NCI-H146 treated with DMSO at 0.1 percent for 48 hours (cell line): ENCODE results near the gene SMAD6.

ENCODE experiments used
- DNase-seq: peaks from one replicate; lab custom pipeline; 2025; ENCODE audit not compliant: unreplicated experiment; lab: John Stamatoyannopoulos, UW

SMAD6 gene

DNA sequence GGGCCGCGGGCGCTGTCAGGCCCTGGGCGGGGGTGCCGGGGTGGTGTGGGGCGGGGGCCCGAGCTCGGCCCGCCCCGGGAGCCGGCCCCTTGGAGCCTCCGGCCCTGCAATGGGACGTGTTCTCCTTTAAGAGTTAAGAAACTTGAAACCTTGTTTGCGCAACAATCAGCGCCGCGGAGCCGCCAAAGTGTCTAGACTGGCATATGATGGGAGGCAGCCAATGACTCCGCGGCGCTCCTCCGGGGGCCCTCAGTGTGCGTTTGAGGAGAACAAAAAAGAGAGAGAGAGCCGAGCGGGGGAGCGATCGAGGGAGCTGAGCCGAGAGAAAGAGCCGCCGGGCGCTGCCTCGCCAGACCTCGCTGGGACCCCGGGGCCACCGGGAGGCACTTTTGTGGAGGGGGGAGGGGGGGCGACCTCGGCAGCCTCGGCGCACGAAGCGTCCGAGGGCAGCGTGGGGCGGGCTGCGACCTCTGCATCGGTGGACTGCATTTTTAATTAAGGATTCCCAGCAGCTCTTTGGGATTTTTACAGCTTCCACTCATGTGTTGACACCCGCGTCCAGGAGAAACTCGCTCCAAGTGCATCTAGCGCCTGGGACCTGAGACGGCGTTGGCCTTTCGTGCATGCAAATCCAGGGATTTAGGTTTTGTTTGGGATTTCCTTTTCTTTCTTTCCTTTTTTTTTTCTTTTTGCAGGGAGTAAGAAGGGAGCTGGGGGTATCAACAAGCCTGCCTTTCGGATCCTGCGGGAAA is at the start of gene SMAD6:
TSS of gene SMAD6 (plus strand) at position 202 of the 752 bp plus-strand sequence. CDS start 1,023 bp downstream, outside the sequence.
- peak; percentile 16 for DNase-seq

DNA sequence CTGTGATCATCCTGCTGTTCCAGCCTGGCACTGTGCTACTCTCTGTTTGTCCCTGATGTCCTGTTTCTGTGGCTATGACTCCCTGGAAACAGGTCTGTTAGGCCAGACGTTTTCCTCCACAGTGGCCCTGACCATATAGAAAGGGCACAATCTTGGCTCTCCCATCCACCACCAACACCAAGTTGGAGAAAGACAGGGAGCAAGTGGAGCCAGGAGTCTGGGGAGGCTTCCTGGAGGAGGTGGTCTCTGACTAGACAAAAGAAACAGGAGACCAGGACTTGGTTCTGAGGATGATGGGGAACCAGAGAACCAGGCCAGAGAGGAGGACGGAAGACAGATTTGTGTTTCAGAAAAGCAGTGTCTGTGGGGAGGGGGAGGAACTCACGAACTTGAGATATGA is 49.2 kb upstream of the SMAD6 start:
- DNase-seq = no peak

DNA sequence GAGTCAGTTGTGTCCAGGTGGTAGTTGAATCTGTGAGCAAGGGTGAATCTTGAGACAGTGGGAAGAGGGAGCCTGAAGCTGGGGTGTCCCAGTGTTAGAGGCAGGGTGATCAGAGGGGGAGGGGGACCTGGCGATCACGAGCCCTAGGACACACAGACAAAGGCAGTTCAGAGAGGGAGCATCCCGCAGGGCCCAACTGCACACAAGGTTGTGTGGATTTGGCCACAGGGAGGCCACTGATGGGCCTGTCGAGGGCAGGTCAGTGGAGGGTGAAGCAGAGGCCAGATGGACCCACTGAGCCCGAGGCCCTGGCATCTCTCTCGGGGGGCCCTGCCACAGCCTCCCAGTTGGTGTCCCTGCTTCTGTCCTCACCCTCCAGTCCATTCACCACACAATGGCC is 48.6 kb upstream of the SMAD6 start:
- no peak for DNase-seq

DNA sequence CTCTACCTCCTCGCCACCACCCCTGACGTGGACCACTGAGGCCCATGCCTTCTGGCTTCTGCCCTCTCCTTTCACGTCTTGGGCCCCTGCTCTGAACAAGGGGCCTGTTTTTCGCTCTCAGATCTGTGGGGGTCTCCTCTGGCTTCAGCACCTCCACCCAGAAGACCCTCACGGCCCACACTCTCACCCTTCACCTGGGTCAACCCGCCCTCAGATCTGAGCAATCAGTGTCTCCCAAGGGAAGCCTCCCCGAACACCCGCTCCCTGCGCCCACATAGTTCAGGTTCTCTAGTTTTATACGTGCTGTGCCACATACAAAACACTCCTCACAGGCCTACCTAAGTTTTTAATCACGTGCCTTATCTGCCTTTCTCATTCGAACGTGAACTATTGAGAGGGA is 48.2 kb upstream of the SMAD6 start:
- DNase-seq = no peak

DNA sequence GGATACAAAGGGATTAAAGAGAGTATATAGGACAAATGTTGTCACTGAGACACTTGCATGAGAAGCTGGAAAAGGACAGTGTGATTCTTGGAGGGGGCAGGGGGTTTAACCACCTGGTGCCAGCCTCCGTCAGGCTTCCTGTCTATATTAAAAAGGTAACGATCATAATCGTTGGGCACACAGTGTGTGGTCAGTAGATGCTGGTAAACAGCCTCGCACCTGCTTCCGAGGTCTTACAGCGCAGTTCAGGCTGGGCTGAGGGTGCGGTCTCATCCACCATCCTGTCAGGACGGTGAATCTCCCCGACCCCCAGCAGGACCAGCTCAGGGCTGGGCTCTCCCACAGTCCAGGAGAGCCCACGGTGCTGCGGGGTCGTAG is 47.7 kb upstream of the SMAD6 start:
- no peak for DNase-seq

DNA sequence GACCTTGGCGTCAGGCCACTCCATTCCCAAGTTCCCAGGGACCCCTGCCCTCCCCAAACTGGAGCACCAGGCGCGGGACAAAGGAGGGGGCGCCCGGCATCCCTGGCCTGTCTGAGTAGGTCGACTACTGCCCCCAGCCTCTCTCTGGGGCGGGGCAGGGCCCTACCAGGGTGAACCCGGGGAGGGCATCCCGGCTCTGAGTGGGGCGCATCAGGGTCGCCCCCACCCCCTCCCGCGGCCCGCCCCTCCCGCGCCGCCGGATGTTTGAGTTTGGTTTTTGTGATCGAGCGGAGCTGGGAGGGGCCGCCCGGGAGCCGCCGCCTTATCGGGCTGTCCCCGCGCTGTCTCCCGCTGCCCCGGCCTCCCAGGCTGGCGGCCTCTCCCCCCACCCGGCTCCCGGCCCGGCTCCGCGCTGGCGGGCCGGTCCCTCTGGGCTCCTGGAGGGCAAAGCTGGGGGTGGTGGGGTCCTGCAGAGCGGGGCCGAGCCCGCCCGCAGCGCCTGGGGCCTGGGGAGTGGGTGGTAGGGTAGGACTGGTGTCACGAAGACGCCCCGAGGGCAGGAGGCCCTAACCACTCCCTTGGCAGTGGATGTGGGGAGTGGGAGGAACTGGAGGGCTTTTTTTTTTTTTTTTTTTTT is 47.2 kb upstream of the SMAD6 start:
- DNase-seq = no peak

DNA sequence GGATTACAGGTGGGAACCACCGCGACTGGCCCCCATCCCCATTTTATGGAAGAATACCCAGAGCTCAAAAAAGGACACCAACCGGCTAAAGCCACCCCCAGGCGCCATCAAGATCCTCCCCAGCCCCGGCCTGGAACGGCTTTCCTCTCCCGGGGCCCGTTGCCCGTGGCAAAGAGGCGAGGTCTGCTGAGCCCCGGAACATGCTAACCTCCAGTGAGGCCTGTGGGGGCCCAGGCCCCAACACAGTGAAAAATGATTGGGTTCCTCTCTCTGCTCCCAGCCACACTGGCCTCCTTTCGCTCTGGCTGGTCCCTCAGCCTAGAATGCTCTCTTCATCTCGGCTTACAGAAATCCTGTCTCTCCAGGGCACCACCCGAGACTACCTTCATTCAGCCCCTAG is 46.5 kb upstream of the SMAD6 start:
- no peak for DNase-seq

DNA sequence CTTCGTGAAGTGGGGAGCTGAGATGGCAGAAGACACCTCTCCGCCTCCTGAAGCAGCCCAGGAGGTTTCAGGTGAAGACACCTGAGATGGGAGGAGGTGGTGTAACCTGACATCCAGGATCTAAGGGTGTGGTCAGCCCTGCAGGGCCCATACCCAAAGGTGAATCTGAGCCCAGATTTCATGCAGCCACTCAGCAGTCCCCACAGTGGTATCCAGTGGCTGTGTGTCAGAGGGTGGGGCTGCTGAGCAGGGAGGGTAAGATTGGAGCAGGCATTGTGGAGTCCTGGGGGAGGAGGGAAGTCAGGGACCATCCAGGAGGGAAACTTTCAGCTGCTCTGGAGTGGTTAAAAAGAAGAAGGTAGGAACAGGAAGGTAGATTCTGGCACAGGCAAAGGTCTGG is 46.0 kb upstream of the SMAD6 start:
- no peak for DNase-seq

DNA sequence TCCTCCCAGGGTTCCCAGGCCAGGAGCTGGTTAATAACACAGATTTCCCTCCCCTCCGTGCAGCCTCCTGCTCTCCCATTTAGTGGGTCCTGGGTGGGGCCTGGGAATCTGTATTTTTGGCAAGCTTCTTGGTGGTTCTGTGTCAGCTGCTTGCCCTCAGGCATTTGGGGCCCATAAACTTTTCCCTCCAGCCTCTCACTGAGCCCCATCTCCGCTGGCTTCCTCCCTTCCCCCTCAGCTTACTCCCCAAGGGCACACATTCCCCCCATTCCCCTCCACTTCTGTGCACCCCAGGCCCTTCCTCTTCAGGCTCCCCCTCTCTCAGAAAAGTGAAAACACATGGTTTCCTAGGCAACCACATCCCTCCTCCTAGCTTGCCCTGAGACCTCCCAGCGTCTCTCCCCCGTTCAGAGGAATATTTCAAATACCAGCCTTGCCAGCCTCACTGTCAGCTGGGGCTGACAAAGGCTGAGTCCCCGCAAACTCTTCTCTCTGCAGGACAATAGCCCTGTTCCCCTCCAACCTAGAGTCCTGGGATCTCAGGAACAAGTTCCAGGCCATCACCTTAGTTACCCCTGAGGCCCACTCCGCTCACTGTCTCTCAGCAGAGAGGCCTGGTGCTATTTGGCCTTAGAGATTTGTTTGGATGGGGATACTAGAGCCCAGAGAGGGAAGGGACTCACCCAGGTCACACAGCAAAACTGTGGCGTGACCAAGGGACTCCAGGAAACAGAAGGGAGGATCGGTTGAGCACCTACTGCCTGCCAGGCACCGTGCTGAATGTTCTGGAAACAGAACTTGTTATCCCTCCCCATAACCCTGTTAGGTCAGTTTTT is 44.6 kb upstream of the SMAD6 start:
- DNase-seq = no peak

DNA sequence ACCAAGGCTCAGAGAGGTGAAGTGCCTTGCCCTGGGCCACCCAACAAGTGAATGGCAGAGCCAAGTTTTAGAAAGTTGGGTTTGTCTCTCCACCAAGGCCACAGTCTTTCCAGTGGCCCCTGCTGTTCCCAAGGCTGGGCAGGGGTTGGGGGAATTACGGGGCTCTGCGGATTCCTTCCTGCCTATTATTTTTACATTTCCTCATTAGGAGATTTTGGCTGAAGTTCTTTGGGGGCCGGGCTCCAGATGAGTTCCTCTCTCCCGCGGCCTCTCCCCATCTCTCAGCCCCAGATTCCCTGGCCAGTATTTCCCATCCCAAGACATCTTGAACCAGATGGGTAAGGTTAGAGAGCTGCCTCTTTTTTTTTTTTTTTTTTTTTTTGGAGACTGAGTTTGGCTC is 44.0 kb upstream of the SMAD6 start:
- no peak for DNase-seq

DNA sequence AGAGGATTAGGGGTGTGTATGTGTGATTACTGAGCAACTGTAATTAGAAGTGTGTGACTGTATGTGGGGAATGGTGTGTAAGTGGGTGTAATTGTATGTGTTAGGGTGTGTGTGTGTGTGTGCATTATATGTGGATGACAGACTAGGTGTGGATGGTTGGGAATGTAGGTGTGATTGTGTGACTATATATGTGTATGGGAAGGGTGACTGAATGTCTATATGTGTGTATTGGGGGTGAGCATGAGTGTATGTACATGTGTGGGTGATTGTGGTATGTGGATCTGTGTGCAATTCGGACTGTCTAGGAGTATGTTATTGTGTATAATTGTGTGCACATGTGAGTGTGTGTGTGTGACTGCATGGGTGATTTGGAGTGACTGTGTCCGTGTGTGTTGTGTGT is 43.2 kb upstream of the SMAD6 start:
- no peak for DNase-seq

DNA sequence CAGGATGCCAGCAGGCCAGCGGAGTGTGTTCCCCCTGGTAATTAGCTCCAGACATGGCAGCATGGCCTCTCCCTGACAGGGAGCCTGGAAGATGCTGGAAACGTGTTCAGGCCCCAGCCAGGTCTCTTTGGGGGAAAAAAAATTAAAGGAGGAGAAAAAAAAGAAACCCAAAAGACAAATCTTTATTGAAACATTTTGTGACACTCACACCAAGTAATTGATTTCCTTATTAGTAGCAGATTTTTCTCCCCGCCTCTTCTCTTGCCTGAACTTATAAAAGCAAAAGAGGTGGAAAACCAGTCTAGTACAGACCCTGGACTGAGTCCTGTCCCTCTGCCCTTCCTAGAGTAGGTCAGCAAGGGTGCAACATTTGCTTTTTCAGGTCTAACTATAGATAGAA is 42.7 kb upstream of the SMAD6 start:
- DNase-seq = no peak

DNA sequence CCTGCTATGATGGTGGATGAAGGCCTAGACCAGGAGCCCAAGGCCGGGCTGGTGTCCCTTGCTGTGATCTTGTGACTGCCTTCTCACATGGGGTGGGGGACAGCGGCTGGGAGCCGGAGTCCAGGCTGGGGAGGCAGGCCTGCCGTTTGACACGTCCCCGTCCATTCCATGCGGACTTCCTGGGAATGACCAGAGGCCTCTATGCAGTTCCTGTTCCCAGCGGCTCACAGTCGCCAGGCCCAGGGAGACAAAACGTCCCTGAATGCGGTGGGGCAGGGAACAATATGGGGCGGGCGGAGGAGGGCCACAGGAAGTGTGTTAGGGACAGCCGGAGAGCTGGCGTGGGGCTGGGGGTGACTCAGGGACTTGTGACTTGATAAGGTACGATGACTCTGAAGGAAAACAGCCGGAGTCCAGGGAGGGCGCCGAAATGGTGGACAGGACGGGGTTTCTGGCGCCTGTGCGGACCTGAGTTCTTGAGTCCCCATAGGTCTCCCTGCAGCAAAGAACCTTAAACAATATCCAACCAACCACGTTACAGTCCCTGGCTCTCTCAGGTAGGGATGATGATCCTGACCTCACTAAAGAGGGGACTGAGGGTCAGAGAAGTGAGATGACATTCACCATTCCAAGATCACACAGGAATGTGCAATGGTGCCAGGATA is 40.5 kb upstream of the SMAD6 start:
- no peak for DNase-seq

DNA sequence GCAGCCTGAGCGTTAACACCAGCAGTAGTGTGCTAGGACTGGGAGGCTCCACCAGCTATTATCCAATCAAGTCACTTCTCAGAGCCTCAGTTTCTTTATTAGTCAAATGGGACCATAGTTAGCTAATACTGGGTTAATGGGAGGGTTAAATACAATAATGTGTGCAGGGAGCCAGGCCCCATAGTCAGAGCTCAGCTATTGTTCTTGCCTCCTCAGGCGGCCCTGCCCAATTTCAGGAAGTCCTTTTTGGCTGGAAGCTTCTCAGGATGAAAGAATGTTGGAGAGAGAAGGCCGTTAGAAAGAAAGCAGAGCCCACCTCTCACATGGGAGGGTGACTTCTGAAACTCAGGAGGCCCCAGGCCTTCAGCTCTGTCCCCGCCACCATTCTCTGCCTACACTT is 39.5 kb upstream of the SMAD6 start:
- DNase-seq = no peak

DNA sequence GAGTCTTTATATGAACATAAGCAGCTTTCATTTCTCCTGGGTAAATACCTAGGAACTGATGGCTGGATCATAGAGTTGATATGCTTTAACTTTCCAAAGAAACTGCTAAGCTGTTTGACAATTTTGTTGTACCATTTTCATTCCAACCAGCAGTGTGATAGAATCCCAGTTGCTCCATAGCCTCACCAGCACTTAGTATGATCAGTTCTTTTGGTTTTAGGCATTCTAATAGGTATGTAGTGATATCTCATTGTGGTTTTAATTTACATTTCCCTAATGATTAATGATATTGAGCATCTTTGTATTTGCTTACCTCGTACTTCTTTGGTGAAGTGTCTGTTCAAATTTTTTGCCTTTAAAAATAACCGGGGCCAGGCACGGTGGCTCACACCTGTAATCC is 38.4 kb upstream of the SMAD6 start:
- DNase-seq = no peak

DNA sequence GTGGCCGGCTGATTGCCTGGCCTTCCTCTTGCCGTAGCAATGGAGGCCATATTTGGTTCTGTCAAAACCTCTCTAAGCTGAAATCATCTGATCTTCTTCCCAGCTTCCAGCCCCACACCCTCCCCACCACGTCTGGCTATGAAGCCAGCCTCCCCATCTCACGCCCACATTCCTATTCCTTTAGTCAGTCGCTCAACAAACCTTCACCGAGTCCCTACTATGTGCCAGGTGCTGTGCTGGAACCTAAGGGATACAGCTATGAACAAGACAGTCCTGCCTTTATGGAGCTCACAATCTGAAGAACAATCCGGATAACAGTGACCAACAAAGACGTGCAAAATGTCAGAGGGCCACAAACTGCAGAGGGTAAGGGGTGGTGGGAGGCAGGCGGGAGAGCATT is 31.9 kb upstream of the SMAD6 start:
- no peak for DNase-seq

DNA sequence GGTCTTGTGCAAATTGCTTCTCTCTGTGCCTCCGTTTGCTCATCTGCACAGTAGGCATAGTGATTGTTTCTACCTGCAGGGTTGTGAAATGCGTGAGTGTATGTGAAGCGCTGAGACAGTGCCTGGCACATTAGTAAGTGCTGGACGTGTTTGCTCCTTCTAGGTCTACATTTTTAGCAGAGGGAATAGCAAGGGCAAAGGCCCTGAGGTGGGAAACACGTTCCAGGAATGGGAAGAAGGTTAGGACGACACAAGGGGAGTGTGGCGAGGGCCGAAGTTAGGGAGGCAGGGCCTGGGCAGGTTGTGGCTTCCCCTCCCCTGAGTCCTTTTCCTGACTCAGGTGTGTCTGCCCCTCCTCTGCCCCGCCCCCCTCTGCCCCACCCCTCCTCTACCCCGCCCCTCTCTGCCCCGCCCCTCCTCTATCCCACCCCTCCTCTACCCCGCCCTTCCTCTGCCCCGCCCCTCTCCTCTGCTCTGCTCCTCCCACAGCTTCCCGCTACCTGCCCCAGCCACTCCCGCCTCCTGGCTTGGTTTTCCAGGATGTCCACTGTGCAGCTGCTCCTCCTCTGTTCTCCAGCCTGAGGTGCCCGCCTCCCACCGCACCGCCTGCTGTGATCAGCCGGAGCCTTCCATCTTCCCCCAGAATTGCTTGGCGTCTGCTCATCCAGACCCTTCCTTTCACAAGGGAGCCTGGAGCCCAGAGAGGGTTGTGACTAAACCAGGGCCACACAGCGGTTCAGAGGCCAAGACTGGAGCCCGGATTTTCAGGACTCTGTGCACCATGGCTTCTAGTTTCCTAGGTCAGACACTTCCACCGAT is 31.1 kb upstream of the SMAD6 start:
- DNase-seq = peak; percentile 12

DNA sequence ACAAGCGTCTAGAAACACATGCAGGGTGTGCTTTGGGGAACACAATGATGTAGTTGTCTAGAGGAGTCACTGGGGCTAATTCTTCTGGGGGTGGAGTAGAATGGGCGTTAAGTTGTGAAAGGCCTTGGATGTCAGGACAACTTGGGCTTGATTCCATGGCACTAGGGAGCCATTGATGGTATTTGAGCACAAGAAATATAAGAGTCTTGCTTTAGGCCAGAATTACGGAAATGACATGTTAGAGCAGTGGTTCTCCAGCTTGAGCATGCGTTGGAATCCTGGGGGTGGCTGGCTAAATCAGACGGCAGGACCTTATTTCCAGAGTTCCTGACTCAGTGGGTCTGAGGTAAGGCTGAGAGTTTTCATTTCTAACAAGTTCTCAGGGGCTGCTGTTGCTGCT is 29.2 kb upstream of the SMAD6 start:
- DNase-seq = no peak

DNA sequence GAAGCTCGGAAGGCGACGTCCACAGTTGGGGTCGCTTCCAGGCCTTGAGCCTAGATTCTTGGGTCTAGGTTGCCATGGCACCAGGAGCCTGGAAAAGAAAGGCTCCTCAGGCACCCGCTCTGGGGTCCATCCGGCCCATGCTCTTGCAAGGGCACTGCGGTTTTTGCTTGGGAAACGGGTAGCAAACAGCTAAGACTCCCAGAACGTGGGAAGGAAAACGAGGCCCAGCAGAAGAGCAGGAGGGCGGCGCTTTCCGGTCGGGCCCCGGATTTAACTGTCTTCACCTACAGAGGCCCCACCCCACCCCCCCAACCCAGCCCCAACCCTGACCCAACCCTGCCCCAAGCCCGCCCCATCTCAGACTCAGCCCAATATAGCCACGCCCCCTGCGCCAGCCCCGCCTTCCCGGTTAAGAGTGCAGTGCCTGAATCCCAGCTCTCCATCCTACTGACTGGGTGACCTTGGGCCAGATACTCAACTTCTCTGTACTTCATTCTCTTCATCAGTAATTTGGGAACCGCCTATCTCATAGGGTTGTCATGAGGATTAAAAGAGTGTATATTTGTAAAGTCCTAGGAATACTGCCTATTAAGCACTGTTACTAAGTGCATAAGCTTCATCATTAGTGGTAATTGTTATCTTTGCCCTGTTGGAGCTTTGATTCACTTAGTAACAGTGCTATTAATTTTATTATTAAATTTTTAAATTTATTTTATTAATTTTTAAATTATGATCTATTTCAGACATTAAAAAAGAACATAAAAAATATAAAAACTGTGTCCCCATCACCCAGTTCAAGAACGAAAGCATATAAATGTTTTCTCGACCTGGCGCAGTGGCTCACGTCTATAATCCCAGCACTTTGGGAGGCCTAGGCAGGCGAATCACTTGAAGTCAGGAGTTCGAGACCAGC is 28.4 kb upstream of the SMAD6 start:
- DNase-seq = no peak

DNA sequence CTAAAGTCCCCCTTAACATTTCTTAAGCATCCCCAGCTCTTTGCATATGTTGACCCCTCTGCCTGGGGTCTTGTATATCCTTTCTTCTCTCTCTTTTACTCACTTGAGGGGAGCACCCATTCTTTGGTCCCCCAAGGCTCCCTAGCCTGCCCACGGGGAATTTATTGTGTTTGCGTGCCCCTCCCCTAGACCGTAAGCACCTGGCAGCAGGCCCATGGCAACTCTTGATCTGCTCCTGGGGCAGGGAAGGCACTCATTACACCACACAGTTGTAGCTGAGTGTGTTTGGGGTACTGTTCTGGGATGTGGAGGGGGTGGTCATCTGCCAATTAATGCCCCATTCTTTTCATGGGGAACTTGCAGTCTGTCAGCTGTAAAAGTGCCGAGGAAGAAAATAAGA is 27.3 kb upstream of the SMAD6 start:
- no peak for DNase-seq
